ENCODE measurements around the gene CDK5RAP3. TPM values are rescaled to one million over a fixed set of nuclear protein-coding genes. Genes with fewer than 3 reads are reported as not detected.

Gene CDK5RAP3
- total and polyA plus RNA-seq, 2 donors (not counting 3 experiments of a cell fraction or from before 2014, with no cell fraction given), result 109 to 139 TPM

DNA sequence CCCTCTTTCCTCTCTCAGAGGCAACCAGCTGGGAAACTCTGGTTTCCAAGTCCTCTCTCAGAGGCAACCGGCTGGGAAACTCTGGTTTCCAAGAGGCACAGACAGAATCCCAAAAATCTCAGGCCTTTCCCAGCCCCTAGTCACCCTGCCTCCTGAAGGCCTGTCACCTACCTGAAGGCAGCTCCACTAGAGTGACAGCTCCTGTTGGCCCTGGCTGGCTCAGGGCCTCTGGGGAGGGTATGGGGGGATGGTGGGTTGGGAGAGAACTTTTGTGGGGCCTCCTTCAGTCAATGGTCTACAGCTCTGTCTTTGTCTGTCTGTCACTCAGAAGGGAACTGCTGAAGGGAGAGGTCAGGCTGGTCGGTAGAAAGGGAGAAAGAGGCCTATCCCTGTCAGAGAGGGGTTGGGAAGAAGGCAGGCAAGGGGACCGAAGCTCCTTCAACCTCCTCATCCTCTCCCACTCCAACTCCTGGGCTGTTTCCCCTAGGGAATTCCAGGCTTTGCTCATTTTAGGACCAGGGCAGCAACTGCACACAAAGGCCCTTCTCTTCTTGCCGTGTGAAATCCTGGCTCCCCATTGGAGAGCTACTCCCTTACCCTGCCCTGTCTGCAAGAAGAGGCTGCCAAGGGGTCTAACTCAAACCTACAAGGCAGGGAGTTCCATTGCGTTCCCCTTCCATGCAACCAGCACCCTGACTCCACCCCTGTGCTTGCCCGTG, 43.1 kb downstream of the CDK5RAP3 start:
- H3K36me3 ChIP-seq (ENCODE audit: control insufficient read depth in 2 of 2, extremely low read depth in 1 of 2, insufficient read depth in 2 of 2, low read length in 2 of 2), result no peaks in the 10 kb centered on the region
- H3K27me3 ChIP-seq (ENCODE audit: control insufficient read depth in 2 of 2, insufficient read depth in 2 of 2, low read length in 2 of 2), result peaks cover 0 to 2% of the 10 kb centered on the region in 2 experiments
- H3K79me2 ChIP-seq (ENCODE audit: control insufficient read depth, insufficient read depth, low read length), result no peaks in the 10 kb centered on the region
- ChIA-PET CTCF (interaction anchor here (0.8 to 9.6 kb wide), 5 partner anchors 9 to 65 kb away, joined by 3 to 469 read pairs (median 4); partner anchors contain the start of gene CDK5RAP3), POLR2A (no interaction called here)
- no peaks in the 10 kb centered on the region for H4K20me1 ChIP-seq (replicated peaks; ENCODE audit: control insufficient read depth, extremely low read depth, insufficient read depth, low read length)
- H3K9me1 ChIP-seq (replicated peaks; ENCODE audit: control insufficient read depth, extremely low read depth, insufficient read depth, low read length), result no peaks in the 10 kb centered on the region
- H3K9me3 ChIP-seq (replicated peaks; ENCODE audit: control insufficient read depth, insufficient read depth, low read length), result no peaks in the 10 kb centered on the region
- no peak overlapping the region for H3K27ac ChIP-seq (ENCODE audit: insufficient read depth, low read depth, low read length)
- dilution Hi-C loops (cut with MboI; ENCODE audit: extremely low pct_ligation_motif_present, low sequenced_read_pairs) (no loop called here), intact Hi-C loops (cut with micrococcal nuclease) (loop anchor here (5.0 kb wide), 1 partner anchor 172 kb away; the partner anchor contains the start of gene SCRN2)
- no peak overlapping the region for H3K4me2 ChIP-seq (ENCODE audit: insufficient read depth, low read length)
- FAIRE-seq (no peak), DNase-seq (ENCODE audit: low read depth, low spot score) (no peak)
- no peak overlapping the region for H3K9ac ChIP-seq (replicated peaks; ENCODE audit: extremely low read depth, insufficient read depth, low read length)
- TF ChIP-seq EZH2 (IDR thresholded peaks at IDR 0.05; ENCODE audit: borderline replicate concordance, low read depth, low read length, severe bottlenecking) (no peak), MAX (IDR thresholded peaks at IDR 0.05; ENCODE audit: insufficient read depth, insufficient read length) (no peak), CTCF (IDR thresholded peaks at IDR 0.05; ENCODE audit: extremely low read depth in 1 of 2, insufficient read depth in 1 of 2, low read depth in 1 of 2, low read length in 2 of 2) (no peak), POLR2A (IDR thresholded peaks at IDR 0.05; ENCODE audit: low read depth, low read length) (no peak), FOS (IDR thresholded peaks at IDR 0.05; ENCODE audit: borderline replicate concordance, insufficient read depth, low read length) (no peak), GATA2 (IDR thresholded peaks at IDR 0.05; ENCODE audit: insufficient read depth, insufficient read length, low read depth, low read length) (no peak), MYC (IDR thresholded peaks at IDR 0.05; ENCODE audit: low read depth, low read length) (no peak), POLR2AphosphoS5 (IDR thresholded peaks at IDR 0.05; ENCODE audit: insufficient read depth, low read depth, low read length) (no peak), JUN (IDR thresholded peaks at IDR 0.05; ENCODE audit: borderline replicate concordance, insufficient read depth, insufficient read length, low read depth) (no peak)
- peaks cover 9% of the 10 kb centered on the region for H3K4me1 ChIP-seq (ENCODE audit: control insufficient read depth, extremely low read depth, insufficient read depth, low read length)
- BruUV-seq (replicated peaks), result no TSS peak
- H2AFZ ChIP-seq (ENCODE audit: low read depth, low read length), result no peak overlapping the region
- H3K4me3 ChIP-seq (replicated peaks in 1 of 3; ENCODE audit: insufficient read depth in 1 of 3, low read depth in 1 of 3, low read length in 3 of 3), result no peak overlapping the region
